Measurements from ENCODE around the gene PIK3CG. TPM values are rescaled to one million over a fixed set of nuclear protein-coding genes. Genes with fewer than 3 reads are reported as not detected.
"Not testable (repeated sequence)": the region's sequence is repeated elsewhere in the genome, so short reads cannot be mapped to it uniquely, and the experiment has no call there.

PIK3CG gene
- 1 to 10 TPM; 2.4 to 3.0 TPM for total RNA-seq
- long read RNA-seq, full-length matches to known transcripts = 2 of 2 reads
- long read RNA-seq, partial matches to known transcripts = 0 of 2 reads
- long read RNA-seq, other reads (novel, unspliced or antisense) = 0 of 2 reads

- peak; percentile 52 to 67 for ATAC-seq
- intact Hi-C loops (cut with DNase I) = no loop called here
- DNase-seq = no peak
These were observed at the start of gene PIK3CG for GRCh38 chr7:106865130-106866041. TSS of gene PIK3CG (plus strand) at chr7:106865282. CDS start at chr7:106867562, 2,280 bp downstream.

DNA sequence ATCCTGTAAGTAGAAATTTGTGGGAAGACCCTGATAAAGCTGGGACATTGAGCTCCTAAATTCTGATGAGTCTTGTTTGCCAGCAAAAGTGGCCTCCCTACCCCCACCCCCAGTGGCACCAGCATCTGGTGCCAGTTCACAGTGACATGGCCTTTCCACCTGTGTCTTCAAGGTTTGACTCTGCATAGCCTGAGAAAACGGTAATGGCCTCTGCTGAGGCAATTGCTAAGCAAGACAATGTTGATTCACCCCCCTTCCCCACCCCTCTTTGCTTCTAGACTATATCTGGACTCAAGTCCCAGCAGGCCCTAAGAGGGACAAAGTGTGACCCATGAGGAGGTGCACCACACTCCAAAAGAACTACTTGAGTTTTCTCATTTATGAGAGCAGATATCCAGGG lies 48.0 kb upstream of the PIK3CG start:
- intact Hi-C loops (cut with DNase I) = no loop called here
- ATAC-seq = no peak

GRCh38 chr7:106818736-106819135 lies 46.3 kb upstream of the PIK3CG start:
- DNase-seq (no peak), ATAC-seq (no peak)
- intact Hi-C loops (cut with DNase I) = no loop called here

More for the DNA sequence above, 48.0 kb upstream of the PIK3CG start:
- DNase-seq = no peak

- DNase-seq (no peak), ATAC-seq (no peak)
- intact Hi-C loops (cut with DNase I) = no loop called here
These were observed 45.5 kb upstream of the PIK3CG start for GRCh38 chr7:106819546-106819945.

DNA sequence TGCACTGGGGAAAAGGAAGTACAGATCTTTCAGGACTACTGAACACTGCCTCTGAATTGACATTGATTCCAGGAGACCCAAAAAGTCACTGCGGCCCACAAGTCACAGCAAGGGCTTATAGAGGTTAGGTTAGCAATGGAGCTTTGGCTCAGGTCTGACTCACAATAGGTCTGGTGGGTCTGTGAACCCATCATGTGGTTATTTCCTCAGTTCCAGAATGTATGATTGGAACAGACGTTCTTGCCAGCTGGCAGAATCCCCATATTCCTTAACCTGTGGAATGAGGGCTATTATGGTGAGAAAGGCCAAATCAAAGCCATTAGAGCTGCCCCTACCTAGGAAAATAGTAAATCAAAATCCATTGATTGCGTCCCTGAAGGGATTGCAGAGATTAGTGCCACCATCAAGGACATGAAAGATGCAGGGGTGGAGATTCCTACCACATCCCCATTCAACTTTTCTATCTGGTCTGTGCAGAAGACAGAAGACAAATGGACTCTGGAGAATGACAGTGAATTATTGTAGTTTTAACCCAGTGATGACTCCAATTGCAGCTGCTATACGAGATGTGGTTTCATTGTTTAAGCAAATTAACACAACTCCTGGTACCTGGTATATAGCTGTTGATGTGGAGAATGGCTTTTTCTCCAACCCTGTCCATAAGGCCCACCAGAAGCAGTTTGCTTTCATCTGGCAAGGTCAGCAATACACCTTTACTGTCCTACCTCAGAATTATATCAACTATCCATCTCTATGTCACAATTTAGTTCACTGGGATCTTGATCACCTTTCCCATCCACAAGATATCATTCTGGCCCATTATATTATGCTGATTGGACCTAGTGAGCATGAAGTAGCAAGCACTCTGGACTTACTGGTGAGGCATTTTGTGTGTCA lies 44.5 kb upstream of the PIK3CG start:
- DNase-seq (no peak), ATAC-seq (no peak)
- intact Hi-C loops (cut with DNase I) = no loop called here

DNA sequence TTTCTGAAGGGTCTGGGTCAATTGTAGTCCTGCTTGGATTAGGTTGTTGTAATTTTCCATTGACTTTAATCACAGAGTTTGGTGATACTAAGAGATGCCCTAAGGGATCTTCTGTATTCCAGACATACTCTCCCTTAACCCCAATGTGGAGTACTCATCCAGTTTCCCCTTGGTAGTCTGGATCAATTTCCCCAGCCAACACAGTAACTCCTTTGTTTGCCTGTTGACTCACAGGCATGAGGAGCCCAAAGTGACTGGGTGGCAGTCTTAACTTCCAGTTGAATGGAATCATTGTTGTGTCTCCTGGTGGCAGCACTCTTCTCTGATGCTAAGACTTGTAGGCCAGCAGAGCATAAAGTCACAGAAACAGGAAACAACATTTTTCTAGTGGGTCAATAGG lies 41.5 kb upstream of the PIK3CG start:
- ATAC-seq = no peak
- intact Hi-C loops (cut with DNase I) = no loop called here

GRCh38 chr7:106824458-106824857 lies 40.6 kb upstream of the PIK3CG start:
- intact Hi-C loops (cut with DNase I) = no loop called here
- DNase-seq = no peak
- no peak for ATAC-seq

More for the DNA sequence above, 41.5 kb upstream of the PIK3CG start:
- DNase-seq = no peak

GRCh38 chr7:106827626-106828025 lies 37.5 kb upstream of the PIK3CG start:
- intact Hi-C loops (cut with DNase I) = no loop called here
- DNase-seq (no peak), ATAC-seq (no peak)

- no peak for DNase-seq
- intact Hi-C loops (cut with DNase I) = no loop called here
- ATAC-seq = no peak
These were observed 35.6 kb upstream of the PIK3CG start for GRCh38 chr7:106829496-106829895.

DNA sequence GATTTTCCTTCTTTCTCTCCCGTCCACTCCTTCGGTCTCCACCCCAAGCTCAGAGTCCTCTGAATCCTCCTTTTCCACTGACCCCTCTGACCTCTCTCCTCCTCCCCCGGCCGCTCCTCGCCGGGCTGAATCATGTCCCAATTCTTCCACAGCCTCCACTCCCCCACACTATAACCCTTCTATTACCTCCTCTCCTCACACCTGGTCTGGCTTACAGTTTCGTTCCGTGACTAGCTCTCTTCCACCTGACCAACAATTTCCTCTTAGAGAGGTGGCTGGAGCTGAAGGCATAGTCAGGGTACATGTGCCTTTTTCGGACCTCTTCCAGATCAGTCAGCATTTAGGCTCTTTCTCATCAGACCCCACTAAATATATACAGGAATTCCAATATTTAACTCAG lies 34.2 kb upstream of the PIK3CG start:
- ATAC-seq; intact Hi-C loops (cut with DNase I); DNase-seq: not testable (repeated sequence)

GRCh38 chr7:106836816-106837215 lies 28.3 kb upstream of the PIK3CG start:
- DNase-seq (no peak), ATAC-seq (no peak)
- intact Hi-C loops (cut with DNase I) = no loop called here

DNA sequence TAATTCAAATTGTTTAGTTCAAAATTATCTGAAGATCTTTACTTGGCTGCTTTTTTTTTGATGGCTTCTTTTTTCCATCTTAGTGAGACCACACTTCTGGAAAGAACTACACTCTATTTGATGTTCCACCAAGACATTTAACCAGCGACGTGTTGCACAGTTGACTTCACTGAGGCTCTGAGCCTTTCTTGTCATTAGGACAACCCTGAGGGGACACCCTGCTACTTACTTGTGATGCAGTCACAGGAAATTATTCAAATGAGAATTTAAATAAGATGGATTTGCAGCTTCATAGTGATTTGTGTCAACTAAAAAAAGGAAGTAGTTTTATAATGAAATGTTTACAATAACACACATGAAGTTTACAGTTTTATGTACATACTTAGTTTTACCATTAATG lies 25.6 kb upstream of the PIK3CG start:
- ATAC-seq = no peak
- intact Hi-C loops (cut with DNase I) = no loop called here
- DNase-seq = no peak

DNA sequence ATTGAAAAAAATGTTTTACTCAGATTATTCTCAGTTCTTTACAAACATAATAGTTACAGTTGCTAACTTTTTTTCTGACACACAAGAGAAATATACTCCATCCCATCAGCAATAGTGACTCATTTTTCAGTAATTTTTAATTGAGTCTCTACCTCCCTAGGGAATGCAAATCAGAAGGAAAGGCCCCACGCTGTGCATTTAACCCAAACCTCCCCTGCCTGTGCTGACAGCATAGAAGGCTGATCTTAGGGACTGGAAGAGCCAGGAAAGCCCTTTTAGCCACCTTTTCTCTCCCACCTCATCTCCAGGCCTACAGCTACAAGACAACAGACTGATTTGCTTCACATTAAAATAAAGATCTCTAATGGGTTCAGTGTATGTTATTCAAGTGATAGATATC lies 24.7 kb upstream of the PIK3CG start:
- no peak for DNase-seq
- ATAC-seq = peak in 1 of 2 donors; percentile 77
- intact Hi-C loops (cut with DNase I) = no loop called here

DNA sequence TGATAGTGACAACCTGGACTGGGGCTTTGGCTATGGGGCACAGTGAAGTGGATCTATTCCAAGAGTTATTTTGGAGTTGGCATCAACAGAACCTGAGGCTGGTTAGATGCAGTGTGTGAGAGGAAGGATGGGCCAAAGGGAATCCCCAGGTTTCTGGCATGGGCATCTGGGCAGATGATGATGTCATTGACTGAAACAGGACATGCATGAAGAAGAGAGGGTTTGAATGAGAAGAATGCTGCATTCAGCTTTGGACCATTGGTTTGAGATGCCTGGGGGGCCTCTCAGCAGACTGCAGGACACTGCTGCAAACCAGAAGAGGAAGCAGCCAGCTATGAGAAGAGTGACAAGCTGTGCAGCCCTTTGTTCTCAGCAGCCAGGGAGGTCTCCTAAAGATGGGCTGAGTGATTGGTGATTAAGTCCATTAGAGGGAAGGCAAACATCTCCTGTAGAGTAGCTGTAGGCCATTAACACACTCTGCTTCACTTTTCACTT lies 23.1 kb upstream of the PIK3CG start:
- ATAC-seq = peak; percentile 68 to 72
- intact Hi-C loops (cut with DNase I) = no loop called here
- DNase-seq = no peak

GRCh38 chr7:106844279-106844997 lies 20.6 kb upstream of the PIK3CG start:
- intact Hi-C loops (cut with DNase I) = no loop called here
- no peak for ATAC-seq
- DNase-seq = no peak

GRCh38 chr7:106848049-106848448 lies 17.0 kb upstream of the PIK3CG start:
- no peak for ATAC-seq
- intact Hi-C loops (cut with DNase I) = no loop called here
- no peak for DNase-seq

DNA sequence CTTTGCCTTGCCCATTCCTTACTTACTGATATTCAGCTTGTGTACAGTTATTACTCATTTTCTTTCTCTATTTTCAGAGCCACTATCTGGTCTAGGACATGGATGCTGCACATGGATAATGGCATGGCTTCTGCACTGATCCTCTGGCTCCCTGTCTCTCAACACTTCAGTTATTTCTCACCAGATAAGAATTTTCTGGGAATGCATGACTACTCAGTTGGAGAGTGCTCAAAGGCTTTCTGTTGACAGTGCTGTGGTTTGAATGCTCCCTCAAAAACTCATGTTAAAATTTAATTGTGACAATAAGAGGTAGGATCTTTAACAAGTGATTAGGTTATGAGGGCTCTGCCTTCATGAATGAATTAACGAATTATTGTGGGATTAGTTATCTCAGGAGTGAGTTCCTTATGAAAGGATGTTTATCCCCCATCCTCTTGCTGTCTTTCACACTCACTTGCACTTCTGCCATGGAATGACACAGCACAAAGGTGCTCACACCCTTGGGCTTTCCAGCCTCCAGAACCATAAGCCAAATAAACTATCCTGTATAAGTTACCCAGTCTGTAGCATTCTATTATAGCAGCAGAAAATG lies 16.1 kb upstream of the PIK3CG start:
- intact Hi-C loops (cut with DNase I) = no loop called here
- DNase-seq = no peak
- ATAC-seq = peak in 1 of 2 donors; percentile 80

- DNase-seq; intact Hi-C loops (cut with DNase I); ATAC-seq: not testable (repeated sequence)
These were observed 13.4 kb upstream of the PIK3CG start for GRCh38 chr7:106851632-106852031.

Data from left cardiac atrium (tissue), 4 donors.